Jurkat, Clone E6-1 (cell line): ENCODE results near the gene ZCCHC2. TPM values are rescaled to one million over a fixed set of nuclear protein-coding genes. Genes with fewer than 3 reads are reported as not detected.

Experiments
- DNase-seq: peaks from one replicate; pipeline ENCODE4 v3.0.0-alpha.2; 2011; ENCODE audit warnings: low read depth, low spot score
- H3K4me3 ChIP-seq: 2 replicates; pipeline ENCODE4 v1.5.1; 2011; ENCODE audit warnings: mild to moderate bottlenecking, low read length, control low read depth, moderate library complexity
- polyA plus RNA-seq: library from polyadenylated mRNA; unstranded; fragments of >200 nt; gene quantifications from one replicate; pipeline ENCODE4 v1.2.1, GENCODE V29; 2012; ENCODE audit warnings: missing spikeins; ENCODE audit not compliant: insufficient read length, insufficient read depth

Gene ZCCHC2
- polyA plus RNA-seq, result 16.1 TPM

- H3K4me3 ChIP-seq, result peak within 1 kb of the TSS; percentile 77
- peak; percentile 94 for DNase-seq
Observed at GRCh38 chr18:62522504-62523254, at the start of gene ZCCHC2. TSS of gene ZCCHC2 (plus strand) at chr18:62523025. CDS start at chr18:62523425, 400 bp downstream.

GRCh38 chr18:62479574-62479973, 43.3 kb upstream of the ZCCHC2 start:
- DNase-seq, result no peak
- H3K4me3 ChIP-seq, result no peak overlapping the region

- DNase-seq, result no peak
- no peak overlapping the region for H3K4me3 ChIP-seq
Observed at GRCh38 chr18:62480927-62481326, 41.9 kb upstream of the ZCCHC2 start.

GRCh38 chr18:62484941-62485340, 37.9 kb upstream of the ZCCHC2 start:
- no peak for DNase-seq

GRCh38 chr18:62485684-62486083, 37.1 kb upstream of the ZCCHC2 start:
- no peak overlapping the region for H3K4me3 ChIP-seq
- no peak for DNase-seq

More at GRCh38 chr18:62484941-62485340, 37.9 kb upstream of the ZCCHC2 start:
- H3K4me3 ChIP-seq, result no peak overlapping the region

DNA sequence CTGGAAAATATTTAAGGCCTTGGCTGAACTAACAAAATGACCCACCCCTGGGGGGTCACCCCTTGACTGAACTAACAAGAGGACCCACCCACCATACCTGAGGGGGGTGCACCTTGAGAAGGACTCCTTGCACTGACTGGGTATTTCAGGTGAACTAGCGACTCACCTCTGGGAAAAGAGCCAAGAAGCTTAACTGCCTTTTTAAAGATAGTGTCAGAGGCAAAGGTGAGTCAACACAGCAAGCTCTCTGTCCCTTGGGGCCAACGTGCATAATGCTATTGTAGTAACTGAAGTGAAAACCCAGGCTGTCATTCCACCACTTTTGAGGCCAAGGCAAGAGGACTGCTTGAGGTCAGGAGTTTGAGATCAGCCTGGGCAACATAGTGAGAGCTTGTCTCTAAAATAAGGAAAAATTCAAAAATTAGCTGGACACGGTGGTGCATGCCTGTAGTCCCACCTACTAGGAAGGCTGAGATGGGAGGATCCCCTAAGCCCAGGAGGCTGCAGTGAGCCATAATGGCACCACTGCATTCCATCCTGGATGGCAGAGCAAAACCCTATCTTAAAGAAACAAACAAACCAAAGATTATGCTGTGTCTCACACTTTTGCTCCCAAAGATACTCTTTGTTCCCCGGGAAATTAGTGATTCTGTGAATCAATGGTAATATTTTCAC, 36.4 kb upstream of the ZCCHC2 start:
- DNase-seq, result no peak
- no peak overlapping the region for H3K4me3 ChIP-seq

DNA sequence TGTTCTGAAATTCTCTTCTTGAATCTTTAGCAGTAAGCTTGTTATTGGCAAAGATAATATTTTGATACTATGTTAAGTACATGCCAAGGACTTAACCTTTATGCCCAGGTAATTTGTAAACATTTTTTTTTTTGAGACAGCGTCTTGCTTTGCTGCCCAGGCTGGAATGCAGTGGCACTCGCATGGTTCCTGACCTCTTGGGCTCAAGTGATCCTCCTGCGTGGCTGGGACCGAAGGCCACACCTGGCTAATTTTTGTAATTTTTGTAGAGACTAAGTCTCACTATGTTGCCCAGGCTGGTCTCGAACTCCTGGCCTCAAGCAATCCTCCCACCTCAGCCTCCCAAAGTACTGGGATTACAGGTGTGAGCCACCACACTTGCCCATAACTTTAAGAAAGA, 35.7 kb upstream of the ZCCHC2 start:
- no peak overlapping the region for H3K4me3 ChIP-seq
- DNase-seq, result no peak

DNA sequence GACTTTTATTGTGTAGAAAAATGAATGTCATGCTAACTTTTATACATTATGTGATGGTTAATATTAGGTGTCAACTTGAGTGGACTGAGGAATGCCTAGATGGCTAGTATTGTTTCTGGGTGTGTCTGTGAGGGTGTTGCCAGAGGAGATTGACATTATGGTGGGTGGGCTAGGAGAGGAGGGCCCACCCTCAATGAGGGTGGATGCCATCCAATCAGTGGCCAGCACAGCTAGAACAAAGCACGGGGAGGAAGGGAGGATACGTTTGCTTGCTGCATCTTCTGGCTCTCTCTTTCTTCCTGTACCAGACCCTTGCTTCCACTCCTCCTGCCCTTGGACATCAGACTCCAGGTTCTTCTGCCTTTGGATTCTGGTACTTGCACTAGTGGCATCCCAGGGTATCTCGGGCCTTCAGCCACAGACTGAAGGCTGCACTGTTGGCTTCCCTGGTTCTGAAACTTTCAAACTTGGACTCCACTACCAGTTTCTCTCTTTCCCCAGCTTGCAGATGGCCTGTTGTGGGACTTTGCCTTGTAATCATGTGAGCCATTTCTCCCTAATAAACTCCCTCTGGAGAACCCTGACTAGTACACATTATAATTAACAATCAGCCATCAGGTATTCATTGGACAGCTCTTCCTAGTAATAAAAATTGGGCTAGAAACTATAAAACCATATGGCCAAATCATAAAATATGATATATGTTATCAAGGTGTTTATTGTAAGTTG, 31.7 kb upstream of the ZCCHC2 start:
- H3K4me3 ChIP-seq, result no peak overlapping the region
- no peak for DNase-seq

GRCh38 chr18:62493033-62493862, 29.6 kb upstream of the ZCCHC2 start:
- DNase-seq, result no peak
- no peak overlapping the region for H3K4me3 ChIP-seq

GRCh38 chr18:62494764-62495163, 28.1 kb upstream of the ZCCHC2 start:
- DNase-seq, result no peak
- no peak overlapping the region for H3K4me3 ChIP-seq

DNA sequence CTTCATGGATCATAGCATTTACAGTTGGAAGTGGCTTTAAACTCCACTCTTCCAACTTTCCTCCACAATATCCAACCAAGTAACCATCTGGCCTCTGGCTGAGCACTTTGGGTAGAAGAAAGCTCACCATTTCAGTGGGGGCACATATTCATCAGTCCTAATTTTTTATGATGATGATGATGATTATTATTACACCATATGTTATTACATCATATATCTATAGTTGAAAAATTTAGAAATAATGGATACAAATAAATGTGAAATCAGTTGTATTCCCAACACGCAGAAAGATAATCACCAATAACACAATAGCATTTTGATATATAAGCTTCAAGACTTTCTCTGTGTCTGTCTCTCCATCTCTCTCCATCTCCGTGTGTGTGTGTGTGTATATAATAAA, 26.6 kb upstream of the ZCCHC2 start:
- no peak for DNase-seq
- H3K4me3 ChIP-seq, result no peak overlapping the region

DNA sequence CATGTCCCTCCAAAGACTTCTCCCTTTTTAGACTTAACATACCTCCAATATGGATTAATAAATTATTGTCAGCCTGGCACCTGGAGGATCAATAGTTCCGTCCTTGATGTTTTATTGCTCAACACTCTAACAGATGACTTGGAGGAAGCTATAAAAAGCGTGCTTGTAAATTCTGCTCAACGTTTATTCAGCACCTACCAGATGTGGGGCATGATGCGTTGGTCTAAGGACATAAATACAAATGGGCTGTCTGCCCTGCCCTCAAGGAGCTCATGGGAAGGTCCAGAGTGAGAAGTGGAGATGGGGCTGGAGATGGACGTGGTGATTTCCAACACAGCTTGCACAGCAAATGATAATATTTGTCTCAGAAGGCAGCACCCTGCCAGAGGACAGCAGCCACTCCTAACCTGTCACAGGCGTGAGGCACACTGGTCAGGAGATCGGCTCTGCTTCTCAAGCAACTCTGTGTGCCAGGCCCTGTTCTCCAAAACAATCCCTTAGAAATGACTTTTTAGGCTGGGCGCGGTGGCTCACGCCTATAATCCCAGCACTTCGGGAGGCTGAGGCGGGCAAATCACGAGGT, 25.5 kb upstream of the ZCCHC2 start:
- no peak overlapping the region for H3K4me3 ChIP-seq
- no peak for DNase-seq

GRCh38 chr18:62498616-62499262, 24.1 kb upstream of the ZCCHC2 start:
- no peak overlapping the region for H3K4me3 ChIP-seq
- DNase-seq, result no peak

DNA sequence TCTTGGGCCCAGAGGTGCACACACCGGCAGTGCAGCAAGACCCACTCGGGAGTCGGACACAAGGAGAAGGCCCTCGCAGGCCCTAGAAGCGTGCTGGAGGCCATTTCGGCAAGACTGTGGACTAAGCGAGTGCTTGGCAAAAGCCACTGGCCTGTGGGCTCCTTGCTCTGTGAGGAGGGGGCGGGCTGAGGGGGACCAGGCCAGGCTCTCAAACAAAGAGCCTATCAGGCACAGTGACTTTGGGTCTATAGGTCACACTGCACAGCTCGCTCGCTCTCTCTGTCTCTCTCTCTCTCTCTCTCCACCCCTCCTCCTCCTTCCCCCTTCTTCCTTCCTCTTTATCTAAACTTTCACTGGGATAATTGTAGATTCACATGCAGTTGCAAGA, 23.6 kb upstream of the ZCCHC2 start:
- DNase-seq, result no peak
- no peak overlapping the region for H3K4me3 ChIP-seq

DNA sequence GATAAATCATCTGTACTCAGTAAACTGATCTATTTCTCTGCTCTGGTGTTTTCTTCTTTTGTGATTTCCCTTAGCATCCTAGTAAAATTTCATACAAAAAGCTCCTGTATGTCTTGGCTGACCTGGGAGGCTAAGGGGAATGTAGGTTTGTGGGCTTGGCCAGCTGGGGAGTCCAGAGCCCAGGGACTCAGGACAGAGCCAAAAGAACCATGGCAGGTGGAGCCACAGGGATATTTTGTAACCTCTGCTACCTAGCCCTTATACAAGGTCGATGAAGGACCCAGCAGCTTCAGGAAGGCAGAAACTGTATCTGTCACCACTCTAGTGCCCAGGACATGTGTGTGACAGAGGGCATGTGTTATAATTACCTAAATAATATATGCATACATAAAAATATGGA, 22.7 kb upstream of the ZCCHC2 start:
- no peak for DNase-seq

GRCh38 chr18:62500966-62501591, 21.7 kb upstream of the ZCCHC2 start:
- no peak overlapping the region for H3K4me3 ChIP-seq
- DNase-seq, result no peak

More for the DNA sequence above, 22.7 kb upstream of the ZCCHC2 start:
- no peak overlapping the region for H3K4me3 ChIP-seq

- H3K4me3 ChIP-seq, result peak overlapping the region; percentile 42
- DNase-seq, result no peak
Observed at GRCh38 chr18:62505669-62506494, 16.9 kb upstream of the ZCCHC2 start.
